CD8-positive, alpha-beta memory T cell (primary cell): ENCODE data around the gene ZNF718. TPM values are rescaled to one million over a fixed set of nuclear protein-coding genes. Genes with fewer than 3 reads are reported as not detected.
"Not testable (repeated sequence)": the region's sequence is repeated elsewhere in the genome, so short reads cannot be mapped to it uniquely, and the experiment has no call there.

ENCODE experiments used
- CTCF ChIA-PET: fragments of 350-600 bp; sonication (Branson Sonifier 250); formaldehyde crosslinking; loops from one replicate; lab custom pipeline; 2021; ENCODE audit warnings: antibody characterized with exemption; lab: Charles Lee
- POLR2A ChIA-PET: fragments of 350-600 bp; sonication (Branson Sonifier 250); formaldehyde crosslinking; loops from one replicate; lab custom pipeline; 2021; ENCODE audit warnings: antibody characterized with exemption; lab: Charles Lee
- DNase-seq, 5 donors: peaks; one replicate each; pipeline versions ENCODE4 v3.0.0 to v3.0.0-alpha.2; 2020 to 2022; ENCODE audit warnings: mixed read lengths in 1 of 5
- H3K27ac ChIP-seq: one replicate; pipeline ENCODE4 v1.7.0; 2013; ENCODE audit warnings: low read depth, mild to moderate bottlenecking, low read length, moderate library complexity
- H3K27me3 ChIP-seq: 2 replicates; pipeline ENCODE4 v1.7.0; 2013; ENCODE audit warnings: low read length, mild to moderate bottlenecking; ENCODE audit not compliant: insufficient read depth, poor library complexity, severe bottlenecking
- H3K36me3 ChIP-seq: 2 replicates; pipeline ENCODE4 v1.7.0; 2013; ENCODE audit warnings: mild to moderate bottlenecking, low read length, moderate library complexity; ENCODE audit not compliant: insufficient read depth
- H3K4me1 ChIP-seq: 2 replicates; pipeline ENCODE4 v1.7.0; 2013; ENCODE audit warnings: mild to moderate bottlenecking, low read length, moderate library complexity; ENCODE audit not compliant: insufficient read depth
- H3K4me3 ChIP-seq: 2 replicates; pipeline ENCODE4 v1.7.0; 2013; ENCODE audit warnings: mild to moderate bottlenecking, low read length
- H3K9me3 ChIP-seq: 2 replicates; pipeline ENCODE4 v1.7.0; 2013; ENCODE audit warnings: mild to moderate bottlenecking, low read length
- H3K27ac Mint-ChIP-seq, 8 donors: one replicate each; pipeline ENCODE4 v1.8.0; 2020 to 2021; ENCODE audit warnings: mixed read lengths in 8 of 8, mild to moderate bottlenecking in 6 of 8, inconsistent platforms in 3 of 8, moderate library complexity in 3 of 8
- H3K27me3 Mint-ChIP-seq, 2 donors: one replicate each; pipeline ENCODE4 v1.8.0; 2020 to 2021; ENCODE audit warnings: mixed read lengths in 2 of 2, mild to moderate bottlenecking in 1 of 2, moderate library complexity in 1 of 2
- H3K36me3 Mint-ChIP-seq, 3 donors: one replicate each; pipeline ENCODE4 v1.8.0; 2020 to 2021; ENCODE audit warnings: mixed read lengths in 3 of 3, inconsistent platforms in 1 of 3, mild to moderate bottlenecking in 1 of 3
- H3K4me1 Mint-ChIP-seq, 3 donors: one replicate each; pipeline ENCODE4 v1.8.0; 2020 to 2021; ENCODE audit warnings: mixed read lengths in 3 of 3, inconsistent platforms in 1 of 3, mild to moderate bottlenecking in 1 of 3
- H3K4me3 Mint-ChIP-seq, 7 donors: one replicate each; pipeline ENCODE4 v1.8.0; 2020 to 2021; ENCODE audit warnings: mixed read lengths in 7 of 7, mild to moderate bottlenecking in 6 of 7, moderate library complexity in 4 of 7, inconsistent platforms in 2 of 7
- H3K9me3 Mint-ChIP-seq, 5 donors: one replicate each; pipeline ENCODE4 v1.8.0; 2020 to 2022; ENCODE audit warnings: mixed read lengths in 5 of 5, mild to moderate bottlenecking in 3 of 5, moderate library complexity in 2 of 5, inconsistent platforms in 1 of 5
- polyA plus RNA-seq: library from polyadenylated mRNA; unstranded; fragments of 300-500 nt; fragmentation: Illumina TruSeq; gene quantifications from one replicate; pipeline ENCODE4 v1.2.3, GENCODE V29; 2021
- total RNA-seq, 2 experiments: library from RNA; stranded (reverse); gene quantifications; one replicate each; pipeline ENCODE4 v1.2.3, GENCODE V29; 2021

ZNF718 gene
- total RNA-seq, result 10 to 100 TPM; 10.0 to 10.7 TPM
- 5.8 TPM for polyA plus RNA-seq

DNA sequence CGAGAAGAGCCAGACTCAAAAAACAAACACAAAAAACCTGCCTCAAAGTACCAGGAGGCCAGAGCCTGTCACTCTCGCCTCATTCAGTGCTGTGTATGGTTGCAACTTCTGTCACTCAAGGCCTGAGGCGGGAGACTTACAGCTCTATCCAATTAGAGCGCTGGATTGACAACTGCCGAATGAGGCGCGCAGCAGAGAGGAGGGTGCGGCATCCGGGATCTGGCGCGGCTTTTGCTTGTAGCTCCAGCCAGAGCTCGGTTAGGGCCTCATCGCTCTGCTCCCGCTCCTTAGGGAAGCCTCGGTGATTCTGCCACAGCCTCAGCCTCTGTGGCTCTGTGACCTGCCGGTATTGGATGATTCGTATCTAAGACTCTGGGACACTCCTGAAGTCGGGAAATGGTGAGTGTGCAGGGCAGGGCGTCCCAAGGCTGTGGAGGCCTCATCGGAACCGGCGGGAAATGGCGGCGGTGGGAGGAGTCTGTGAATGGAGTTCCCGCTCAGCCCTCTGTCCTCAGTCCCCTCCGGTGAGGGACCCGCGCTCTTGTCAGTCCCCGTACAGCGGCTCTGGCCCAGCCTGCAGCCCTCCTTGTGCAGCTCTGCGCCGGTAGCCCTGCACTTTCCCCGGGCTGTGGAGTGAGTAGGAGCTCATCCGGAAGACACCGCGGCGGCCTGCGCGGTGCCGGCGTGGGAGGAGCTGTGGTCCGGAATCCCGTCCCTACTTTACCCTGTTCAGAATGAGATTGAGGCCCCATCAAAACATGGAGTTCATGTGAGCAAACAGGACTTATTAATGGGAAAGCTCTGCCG, at the start of gene ZNF718:
TSS of gene ZNF718 (plus strand) at position 227 of the 807 bp plus-strand sequence. CDS start at position 397, 170 bp downstream.
- peak within 1 kb of the TSS; percentile 92 to 99 (median 96) for H3K27ac Mint-ChIP-seq
- Histone ChIP-seq H3K36me3 (peaks cover 20% of the 10 kb centered on the region), H3K27ac (peak within 1 kb of the TSS; percentile 78), H3K9me3 (peaks cover 11% of the 10 kb centered on the region), H3K4me3 (peak within 1 kb of the TSS; percentile 92), H3K27me3 (no peaks in the 10 kb centered on the region), H3K4me1 (peaks cover 40% of the 10 kb centered on the region)
- H3K36me3 Mint-ChIP-seq, result peaks cover 10 to 59% (median 52%) of the 10 kb centered on the region in 3 donors
- H3K4me1 Mint-ChIP-seq, result peaks cover 52 to 57% (median 54%) of the 10 kb centered on the region in 3 donors
- H3K4me3 Mint-ChIP-seq, result peak within 1 kb of the TSS; percentile 94 to 100 (median 99)
- peaks cover 21 to 71% (median 65%) of the 10 kb centered on the region in 5 donors for H3K9me3 Mint-ChIP-seq
- ChIA-PET CTCF (interaction anchor here (0.7 to 0.9 kb wide), 2 partner anchors 36 to 118 kb away, joined by 3 read pairs; no protein-coding TSS in a partner anchor), POLR2A (interaction anchor here (0.5 to 2.0 kb wide), 6 partner anchors 71 to 540 kb away, joined by 3 to 6 read pairs (median 4); partner anchors contain the start of genes ZNF141 and ZNF595)
- DNase-seq, result peak; percentile 82 to 93 (median 85)
- H3K27me3 Mint-ChIP-seq, result peaks cover 0 to 6% of the 10 kb centered on the region in 2 donors

DNA sequence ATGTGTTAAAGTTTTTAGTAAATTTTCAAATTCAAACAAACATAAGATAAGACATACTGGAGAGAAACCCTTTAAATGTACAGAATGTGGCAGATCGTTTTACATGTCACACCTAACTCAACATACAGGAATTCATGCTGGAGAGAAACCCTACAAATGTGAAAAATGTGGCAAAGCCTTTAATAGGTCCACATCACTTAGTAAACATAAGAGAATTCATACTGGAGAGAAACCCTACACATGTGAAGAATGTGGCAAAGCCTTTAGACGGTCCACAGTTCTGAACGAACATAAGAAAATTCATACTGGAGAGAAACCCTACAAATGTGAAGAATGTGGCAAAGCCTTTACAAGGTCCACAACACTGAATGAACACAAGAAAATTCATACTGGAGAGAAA, 38.4 kb upstream of the ZNF718 start:
- CTCF ChIA-PET, result no interaction called here
- Histone ChIP-seq H3K4me1 (no peaks in the 10 kb centered on the region), H3K27ac (no peak overlapping the region), H3K27me3 (no peaks in the 10 kb centered on the region), H3K36me3 (no peaks in the 10 kb centered on the region), H3K9me3 (peaks cover 55% of the 10 kb centered on the region), H3K4me3 (no peak overlapping the region)
- peaks cover 11 to 75% (median 59%) of the 10 kb centered on the region in 3 donors for H3K36me3 Mint-ChIP-seq
- H3K4me1 Mint-ChIP-seq, result no peaks in the 10 kb centered on the region
- H3K4me3 Mint-ChIP-seq, result no peak overlapping the region
- no peak for DNase-seq
- POLR2A ChIA-PET, result no interaction called here
- peaks cover 53 to 92% (median 83%) of the 10 kb centered on the region in 5 donors for H3K9me3 Mint-ChIP-seq
- H3K27ac Mint-ChIP-seq, result no peak overlapping the region
- H3K27me3 Mint-ChIP-seq, result no peaks in the 10 kb centered on the region

DNA sequence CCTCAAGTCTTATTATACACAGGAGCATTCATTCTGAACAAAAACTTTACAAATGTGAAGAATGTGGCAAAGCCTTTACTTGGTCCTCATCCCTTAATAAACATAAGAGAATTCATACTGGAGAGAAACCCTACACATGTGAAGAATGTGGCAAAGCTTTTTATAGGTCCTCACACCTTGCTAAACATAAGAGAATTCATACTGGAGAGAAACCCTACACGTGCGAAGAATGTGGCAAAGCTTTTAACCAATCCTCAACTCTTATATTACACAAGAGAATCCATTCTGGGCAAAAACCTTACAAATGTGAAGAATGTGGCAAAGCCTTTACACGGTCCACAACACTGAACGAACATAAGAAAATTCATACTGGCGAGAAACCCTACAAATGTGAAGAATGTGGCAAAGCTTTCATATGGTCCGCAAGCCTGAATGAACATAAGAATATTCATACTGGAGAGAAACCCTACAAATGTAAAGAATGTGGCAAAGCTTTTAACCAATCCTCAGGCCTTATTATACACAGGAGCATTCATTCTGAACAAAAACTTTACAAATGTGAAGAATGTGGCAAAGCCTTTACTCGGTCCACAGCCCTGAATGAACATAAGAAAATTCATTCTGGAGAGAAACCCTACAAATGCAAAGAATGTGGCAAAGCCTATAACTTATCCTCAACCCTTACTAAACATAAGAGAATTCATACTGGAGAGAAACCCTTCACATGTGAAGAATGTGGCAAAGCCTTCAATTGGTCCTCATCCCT, 37.6 kb upstream of the ZNF718 start:
- H3K4me1 ChIP-seq, H3K4me3 ChIP-seq, H3K27ac Mint-ChIP-seq, H3K27ac ChIP-seq, H3K4me1 Mint-ChIP-seq, CTCF ChIA-PET, POLR2A ChIA-PET, H3K27me3 Mint-ChIP-seq, H3K36me3 ChIP-seq, H3K27me3 ChIP-seq, DNase-seq, H3K4me3 Mint-ChIP-seq: not testable (repeated sequence)
- Mint-ChIP-seq H3K36me3 (peaks cover 12 to 75% (median 54%) of the 10 kb centered on the region in 3 donors), H3K9me3 (peaks cover 52 to 92% (median 83%) of the 10 kb centered on the region in 5 donors)
- peaks cover 52% of the 10 kb centered on the region for H3K9me3 ChIP-seq

DNA sequence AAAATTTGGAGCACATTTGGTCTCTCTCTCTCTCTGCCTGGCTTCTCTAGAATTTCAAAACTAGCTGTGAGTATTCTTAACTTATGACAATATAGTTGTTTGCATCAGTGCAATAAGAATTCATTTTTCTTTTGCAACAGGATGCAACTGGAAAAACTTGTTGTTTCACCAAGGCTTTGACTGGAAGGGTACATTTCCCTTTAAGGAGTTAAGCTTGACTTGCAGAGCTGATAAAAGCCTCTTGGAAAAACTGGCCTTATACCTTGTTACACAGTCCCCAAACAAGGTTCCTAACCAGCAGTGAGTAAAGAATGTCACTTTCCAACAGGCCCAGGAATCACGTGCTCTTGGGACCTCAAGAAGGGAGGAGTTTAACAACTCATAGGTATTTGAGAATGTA, 25.9 kb upstream of the ZNF718 start:
- no peak for DNase-seq
- no peak overlapping the region for H3K4me3 Mint-ChIP-seq
- CTCF ChIA-PET, result no interaction called here
- H3K9me3 ChIP-seq, result peaks cover 12% of the 10 kb centered on the region
- H3K27me3 ChIP-seq, result no peaks in the 10 kb centered on the region
- no peaks in the 10 kb centered on the region for H3K4me1 ChIP-seq
- H3K27me3 Mint-ChIP-seq, result peaks cover 0 to 3% of the 10 kb centered on the region in 2 donors
- no peak overlapping the region for H3K4me3 ChIP-seq
- no peak overlapping the region for H3K27ac ChIP-seq
- no peak overlapping the region for H3K27ac Mint-ChIP-seq
- POLR2A ChIA-PET, result no interaction called here
- H3K36me3 ChIP-seq, result no peaks in the 10 kb centered on the region
- H3K9me3 Mint-ChIP-seq, result peaks cover 51 to 89% (median 82%) of the 10 kb centered on the region in 5 donors
- peaks cover 0 to 41% (median 13%) of the 10 kb centered on the region in 3 donors for H3K36me3 Mint-ChIP-seq
- no peaks in the 10 kb centered on the region for H3K4me1 Mint-ChIP-seq

DNA sequence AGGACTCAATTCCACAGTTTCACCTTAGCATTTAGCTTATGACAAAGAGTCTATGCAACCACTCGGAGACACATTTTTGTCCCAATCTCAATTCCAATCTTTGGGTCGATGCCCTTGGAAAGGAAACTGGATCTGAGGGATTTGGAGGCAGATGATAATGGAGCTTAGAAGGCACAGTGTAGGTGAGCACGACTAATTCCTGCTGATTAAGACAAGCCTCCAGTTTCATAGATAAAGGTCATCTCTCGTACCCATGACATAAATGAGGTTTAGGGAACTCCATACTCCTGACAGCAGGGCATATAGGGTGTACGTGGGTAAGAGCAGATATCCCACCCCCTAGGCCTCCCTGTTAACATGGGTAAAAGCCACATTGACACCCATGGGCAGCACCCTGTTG, 24.4 kb upstream of the ZNF718 start:
- Histone ChIP-seq H3K36me3 (no peaks in the 10 kb centered on the region), H3K4me1 (no peaks in the 10 kb centered on the region), H3K27ac (no peak overlapping the region), H3K4me3 (no peak overlapping the region), H3K27me3 (no peaks in the 10 kb centered on the region), H3K9me3 (peaks cover 5% of the 10 kb centered on the region)
- Mint-ChIP-seq H3K4me1 (no peaks in the 10 kb centered on the region), H3K27ac (no peak overlapping the region), H3K36me3 (peaks cover 0 to 33% (median 11%) of the 10 kb centered on the region in 3 donors), H3K9me3 (peaks cover 42 to 86% (median 73%) of the 10 kb centered on the region in 5 donors), H3K4me3 (no peak overlapping the region), H3K27me3 (peaks cover 0 to 7% of the 10 kb centered on the region in 2 donors)
- POLR2A ChIA-PET, result no interaction called here
- CTCF ChIA-PET, result no interaction called here
- no peak for DNase-seq

DNA sequence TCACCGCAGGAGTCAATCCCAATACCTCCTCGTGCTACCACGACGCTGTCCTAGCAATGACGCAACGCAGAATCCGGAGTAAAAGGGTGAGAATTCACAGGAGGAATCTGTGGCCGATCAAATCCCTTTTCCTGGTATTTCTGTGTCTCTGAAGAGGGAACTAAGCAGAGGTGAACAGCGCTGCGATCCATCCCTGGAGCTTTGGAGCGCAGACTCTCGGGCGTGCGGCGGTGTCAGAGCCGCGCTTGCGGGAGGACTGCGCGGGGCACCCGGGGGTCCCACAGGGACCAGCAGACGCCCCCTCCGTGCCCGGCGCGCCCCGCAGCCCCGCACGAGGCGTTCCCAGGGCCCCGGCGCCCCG, 17.2 kb upstream of the ZNF718 start:
- no peaks in the 10 kb centered on the region for H3K9me3 ChIP-seq
- Mint-ChIP-seq H3K27ac (no peak overlapping the region), H3K9me3 (peaks cover 17 to 85% (median 72%) of the 10 kb centered on the region in 5 donors), H3K4me3 (no peak overlapping the region), H3K27me3 (peaks cover 40 to 67% of the 10 kb centered on the region in 2 donors), H3K36me3 (peaks cover 6 to 55% (median 8%) of the 10 kb centered on the region in 3 donors), H3K4me1 (peaks cover 0 to 4% (median 0%) of the 10 kb centered on the region in 3 donors)
- POLR2A ChIA-PET, result no interaction called here
- H3K27me3 ChIP-seq, result peaks cover 18% of the 10 kb centered on the region
- no peak for DNase-seq
- no peaks in the 10 kb centered on the region for H3K4me1 ChIP-seq
- CTCF ChIA-PET, result no interaction called here
- H3K36me3 ChIP-seq, result no peaks in the 10 kb centered on the region
- no peak overlapping the region for H3K27ac ChIP-seq
- H3K4me3 ChIP-seq, result no peak overlapping the region

DNA sequence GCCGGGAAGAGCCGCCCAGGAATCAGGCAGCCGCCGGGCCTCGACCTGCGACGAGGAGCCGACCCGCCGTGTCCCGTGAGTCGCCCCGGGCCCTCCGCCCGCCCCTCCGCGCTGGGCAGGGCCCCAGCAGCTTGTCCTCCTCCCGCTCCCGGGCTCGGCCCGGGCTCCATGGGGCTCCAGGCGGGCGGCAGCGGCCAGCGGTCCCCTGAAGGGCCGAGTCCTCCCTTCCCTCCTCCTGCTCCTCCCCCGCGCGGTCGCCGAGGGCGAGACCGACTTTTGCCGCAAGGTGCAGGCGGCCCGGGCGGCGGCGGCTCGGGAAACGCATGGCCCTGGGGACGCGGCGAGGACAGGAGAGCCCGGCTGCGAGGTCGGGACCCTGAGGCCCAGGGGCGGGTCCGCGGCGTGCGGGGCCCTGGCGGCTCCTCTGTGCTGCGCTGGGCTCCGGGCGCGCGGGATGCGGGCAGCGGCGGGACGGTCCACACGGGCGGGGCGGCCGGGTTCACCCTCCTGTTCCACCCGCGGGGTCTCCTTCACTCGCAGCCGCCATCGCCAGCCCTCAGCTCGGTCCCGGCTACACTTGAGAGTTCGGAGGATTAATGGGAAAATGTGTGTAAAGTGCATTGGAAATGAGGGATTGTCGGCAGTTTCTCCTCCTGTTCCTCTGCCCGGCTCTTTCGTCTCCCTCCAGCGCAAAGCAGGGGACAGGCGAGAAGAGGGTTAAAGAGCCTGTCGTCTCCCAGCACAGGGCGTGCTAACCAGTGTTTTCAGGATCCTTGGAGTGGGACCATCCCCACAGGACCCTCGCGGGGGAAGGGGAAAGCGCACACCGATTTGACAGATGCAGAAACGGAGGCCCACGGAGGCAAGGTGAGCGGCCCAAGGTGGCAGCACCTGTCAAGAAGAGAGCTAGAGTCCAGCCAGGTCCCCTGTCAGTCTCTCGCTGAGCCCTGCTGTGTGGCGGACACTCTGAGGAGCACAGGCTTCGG, 16.6 kb upstream of the ZNF718 start:
- peaks cover 0 to 4% (median 0%) of the 10 kb centered on the region in 3 donors for H3K4me1 Mint-ChIP-seq
- Histone ChIP-seq H3K36me3 (no peaks in the 10 kb centered on the region), H3K27ac (no peak overlapping the region), H3K4me1 (no peaks in the 10 kb centered on the region), H3K9me3 (no peaks in the 10 kb centered on the region), H3K4me3 (no peak overlapping the region), H3K27me3 (peaks cover 18% of the 10 kb centered on the region)
- peaks cover 6 to 52% (median 8%) of the 10 kb centered on the region in 3 donors for H3K36me3 Mint-ChIP-seq
- no peak for DNase-seq
- POLR2A ChIA-PET, result no interaction called here
- no peak overlapping the region for H3K27ac Mint-ChIP-seq
- peaks cover 15 to 83% (median 68%) of the 10 kb centered on the region in 5 donors for H3K9me3 Mint-ChIP-seq
- H3K27me3 Mint-ChIP-seq, result peaks cover 40 to 72% of the 10 kb centered on the region in 2 donors
- no peak overlapping the region for H3K4me3 Mint-ChIP-seq
- CTCF ChIA-PET, result no interaction called here
